Measurements from ENCODE around the gene SYNRG.
"Not testable (repeated sequence)": the region's sequence is repeated elsewhere in the genome, so short reads cannot be mapped to it uniquely, and the experiment has no call there.

The SYNRG gene

GRCh38 chr17:37541880-37542660 is 67.1 kb downstream of the SYNRG start:
- DNase-seq, result no peak

- no peak for DNase-seq
Measured at GRCh38 chr17:37538981-37539659, 70.1 kb downstream of the SYNRG start.

- DNase-seq, result no peak
Measured at GRCh38 chr17:37535906-37536305, 73.3 kb downstream of the SYNRG start.

GRCh38 chr17:37532756-37533155 is 76.5 kb downstream of the SYNRG start:
- no peak for DNase-seq

- DNase-seq, result no peak
Measured at GRCh38 chr17:37530420-37530819, 78.8 kb downstream of the SYNRG start.

- no peak for DNase-seq
Measured at GRCh38 chr17:37527249-37527851, 81.9 kb downstream of the SYNRG start.

- DNase-seq, result no peak
Measured at GRCh38 chr17:37523715-37524219, 85.5 kb downstream of the SYNRG start.

GRCh38 chr17:37521821-37522220 is 87.4 kb downstream of the SYNRG start:
- no peak for DNase-seq

GRCh38 chr17:37520174-37520573 is 89.0 kb downstream of the SYNRG start:
- DNase-seq, result no peak

- DNase-seq, result no peak
Measured at GRCh38 chr17:37519251-37519985, 89.8 kb downstream of the SYNRG start.

- no peak for DNase-seq
Measured at GRCh38 chr17:37518826-37519225, 90.4 kb downstream of the SYNRG start.

GRCh38 chr17:37517881-37518280 is 91.3 kb downstream of the SYNRG start:
- DNase-seq, result no peak

- DNase-seq, result no peak
Measured at GRCh38 chr17:37516127-37516571, 93.1 kb downstream of the SYNRG start.

GRCh38 chr17:37513711-37514110 is 95.5 kb downstream of the SYNRG start:
- no peak for DNase-seq

GRCh38 chr17:37512442-37513068 is 96.7 kb downstream of the SYNRG start:
- DNase-seq, result no peak

GRCh38 chr17:37511642-37512041 is 97.6 kb downstream of the SYNRG start:
- DNase-seq, result not testable (repeated sequence)

- DNase-seq, result no peak
Measured at GRCh38 chr17:37510056-37510455, 99.2 kb downstream of the SYNRG start.

GRCh38 chr17:37507111-37507510 is 102.1 kb downstream of the SYNRG start:
- no peak for DNase-seq

GRCh38 chr17:37506678-37507077 is 102.5 kb downstream of the SYNRG start:
- no peak for DNase-seq

GRCh38 chr17:37505333-37505732 is 103.9 kb downstream of the SYNRG start:
- DNase-seq, result no peak

- no peak for DNase-seq
Measured at GRCh38 chr17:37503148-37503547, 106.1 kb downstream of the SYNRG start.

Measured in left hindlimb (tissue), 1 donor.